OCI-M2 (cell line): ENCODE data around the gene TMEM238L.

ENCODE experiments used
- DNase-seq: peaks from one replicate; lab custom pipeline; 2025; ENCODE audit not compliant: unreplicated experiment; lab: John Stamatoyannopoulos, UW

TMEM238L gene

DNA sequence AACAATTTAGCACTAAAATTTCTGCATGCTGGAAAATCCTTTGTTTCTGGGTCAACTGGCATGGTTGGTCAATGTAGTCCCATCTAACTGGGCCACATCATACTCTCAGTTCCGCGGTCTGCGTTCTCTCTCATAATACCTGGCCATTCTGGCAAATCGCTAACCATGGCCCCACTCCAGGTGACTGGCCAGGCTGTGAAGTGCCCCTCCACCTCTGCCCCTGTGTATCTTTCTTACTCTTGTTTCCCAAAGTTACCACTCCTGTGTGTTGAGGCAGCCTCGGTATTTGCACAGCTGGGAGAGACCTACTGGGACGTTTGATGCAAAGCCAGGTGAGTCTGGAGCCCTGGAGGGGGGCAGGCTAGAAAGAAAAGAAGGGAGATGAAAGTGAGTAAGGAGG lies 2.0 kb upstream of the TMEM238L start:
- no peak for DNase-seq

DNA sequence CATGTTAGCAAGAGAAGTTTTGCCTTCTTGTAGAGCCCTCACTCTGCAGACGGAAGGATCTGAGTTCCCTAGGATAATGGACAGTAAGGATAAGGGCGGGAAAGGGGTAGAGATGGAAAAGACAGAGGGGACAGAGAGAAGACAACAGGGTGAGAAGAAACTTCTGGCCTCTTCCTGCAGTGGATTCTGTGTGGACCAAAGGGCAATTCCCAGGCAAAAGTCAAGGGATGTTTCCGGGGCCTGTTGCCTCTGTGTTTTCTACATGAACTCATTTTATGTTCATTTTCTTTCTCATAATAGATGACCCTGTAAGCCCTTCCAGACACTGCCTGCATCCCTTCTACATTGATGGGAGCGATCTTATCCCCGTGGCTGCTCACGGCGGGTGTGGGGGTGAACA lies 647 bp upstream of the TMEM238L start:
- DNase-seq, result no peak

DNA sequence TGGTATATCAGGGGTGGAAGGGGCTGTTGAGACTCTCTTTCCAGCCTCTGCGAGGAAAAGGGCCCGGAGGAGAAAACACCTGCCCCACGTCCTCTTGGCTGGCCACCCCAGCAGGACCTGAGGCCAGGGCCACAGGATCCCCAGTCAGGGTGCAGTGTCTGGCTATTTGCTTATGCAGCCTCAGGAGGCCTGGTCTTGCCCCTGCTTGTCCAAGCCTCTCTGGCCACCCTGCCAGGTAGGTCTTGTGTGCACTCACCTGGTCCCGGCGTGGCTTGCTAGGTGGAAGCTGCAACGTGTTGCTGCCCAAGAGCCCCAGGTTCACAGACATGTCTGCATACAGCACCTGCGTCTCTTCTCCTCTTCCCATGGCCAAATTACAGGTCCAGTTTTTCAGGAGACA lies 549 bp downstream of the TMEM238L start:
- DNase-seq, result no peak

DNA sequence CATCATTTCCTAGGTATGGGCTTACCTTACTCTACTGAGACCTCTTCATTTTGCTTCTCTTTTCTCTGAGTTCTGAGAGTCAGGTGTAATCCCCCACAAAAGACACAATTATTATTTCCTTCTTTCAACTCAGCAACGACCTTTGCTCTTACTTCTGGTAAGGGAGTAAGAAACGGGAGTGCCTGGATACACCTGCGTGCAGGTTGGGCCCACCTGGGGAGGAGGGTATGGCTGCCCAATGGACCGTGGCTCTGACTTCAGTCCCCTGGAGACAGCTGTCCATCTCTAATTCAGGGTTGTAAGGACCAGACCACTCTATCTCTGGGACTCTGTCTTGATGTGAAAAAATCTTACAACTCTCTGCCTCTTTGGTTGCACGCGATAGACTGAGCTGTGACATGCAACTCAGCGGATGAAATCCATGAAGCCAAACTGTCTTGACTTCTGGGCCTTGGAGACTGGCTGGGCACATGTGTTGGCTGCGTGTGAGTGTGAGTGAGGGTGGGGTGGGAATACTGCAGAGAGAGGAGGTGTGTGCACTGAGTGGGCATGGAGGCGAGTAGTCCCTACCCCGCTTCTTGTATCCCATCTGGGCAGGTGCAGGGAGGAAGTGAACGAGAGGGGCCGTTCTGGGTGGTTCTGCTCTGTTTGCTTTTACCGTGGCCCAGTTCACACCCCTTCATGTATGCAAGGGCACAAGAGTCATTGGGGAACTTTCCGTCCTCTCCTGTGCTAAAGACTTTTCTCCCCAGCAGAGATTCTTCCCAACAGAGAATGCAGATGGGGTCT lies 1.2 kb downstream of the TMEM238L start:
- DNase-seq, result no peak

DNA sequence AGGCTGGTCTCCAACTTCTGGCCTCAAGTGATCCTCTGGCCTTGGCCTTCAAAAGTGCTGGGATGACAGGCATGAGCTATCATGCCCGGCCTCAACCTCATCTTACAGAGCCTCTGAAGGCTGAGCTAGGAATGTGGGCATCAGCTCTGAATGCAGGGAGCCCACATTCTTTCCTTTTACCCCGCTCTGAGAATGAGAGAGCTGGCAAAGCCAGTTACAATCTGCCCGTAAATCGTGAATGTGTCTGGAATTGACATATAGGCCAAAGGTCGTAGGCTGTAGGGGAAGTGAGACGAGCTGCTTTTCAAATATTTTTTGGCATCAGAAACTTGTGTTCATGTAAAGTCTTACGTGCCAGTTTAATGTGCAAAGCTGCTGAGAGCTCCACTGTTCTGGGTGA lies 4.5 kb downstream of the TMEM238L start:
- no peak for DNase-seq

DNA sequence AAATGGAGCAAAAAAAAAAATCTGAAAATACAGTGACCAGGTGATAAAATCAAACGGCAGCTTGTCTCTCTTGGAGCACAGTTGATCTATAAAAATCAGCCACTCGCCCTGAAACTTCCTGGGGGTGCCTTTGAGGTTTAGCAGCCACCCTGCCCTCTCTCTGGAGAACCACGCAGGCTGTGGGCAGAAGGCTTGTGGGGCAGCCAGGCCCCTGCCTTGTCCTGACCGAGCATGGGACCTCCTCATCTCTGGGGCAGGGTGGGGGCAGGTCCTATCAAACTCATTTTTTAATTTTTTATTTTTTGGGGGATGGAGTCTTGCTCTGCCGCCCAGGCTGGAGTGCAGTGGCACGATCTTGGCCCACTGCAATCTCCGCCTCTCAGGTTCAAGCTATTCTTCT lies 5.0 kb downstream of the TMEM238L start:
- no peak for DNase-seq

DNA sequence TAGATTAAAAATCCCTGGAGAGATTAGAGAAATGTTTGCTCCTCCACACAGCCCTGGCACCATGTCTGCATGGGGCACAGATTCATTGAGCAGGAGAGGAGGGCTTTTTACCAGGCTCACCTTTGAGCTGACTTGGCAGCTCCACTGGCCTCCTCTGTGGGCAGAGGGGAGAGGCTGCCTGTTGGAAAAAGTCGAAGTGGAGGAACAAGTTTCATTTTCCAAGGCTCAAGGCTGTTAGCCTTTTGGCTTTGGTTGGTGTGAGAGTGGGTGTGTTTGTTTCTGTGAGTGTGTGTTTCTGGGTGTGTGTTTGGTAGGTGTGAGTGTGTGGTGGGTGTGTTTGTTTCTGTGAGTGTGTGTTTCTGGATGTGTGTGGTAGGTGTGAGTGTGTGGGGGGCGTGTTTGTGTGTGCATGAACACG lies 5.6 kb downstream of the TMEM238L start:
- no peak for DNase-seq

GRCh38 chr17:10797476-10798328 lies 6.2 kb downstream of the TMEM238L start:
- DNase-seq, result no peak

DNA sequence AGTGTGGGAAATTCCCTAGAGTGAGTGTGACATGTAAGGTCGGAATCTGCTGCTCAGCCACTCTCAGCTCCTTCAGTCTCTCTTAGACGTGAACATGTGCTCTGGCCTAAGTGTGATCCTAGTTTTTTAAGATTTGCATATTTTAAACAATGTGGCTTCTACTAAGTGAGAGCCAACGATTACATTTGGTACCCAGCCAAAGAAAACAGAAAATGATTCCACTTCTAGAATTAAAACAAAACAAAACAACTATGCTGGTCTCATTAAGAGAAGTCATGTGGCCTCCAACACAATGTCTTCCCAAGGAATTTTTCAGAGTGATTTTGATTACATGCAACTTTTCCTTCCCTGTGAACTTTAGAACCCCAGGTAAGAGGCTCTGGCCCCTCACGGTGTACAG lies 10.1 kb downstream of the TMEM238L start:
- DNase-seq, result no peak

- DNase-seq, result no peak
Measured at GRCh38 chr17:10793256-10793655, 10.6 kb downstream of the TMEM238L start.

DNA sequence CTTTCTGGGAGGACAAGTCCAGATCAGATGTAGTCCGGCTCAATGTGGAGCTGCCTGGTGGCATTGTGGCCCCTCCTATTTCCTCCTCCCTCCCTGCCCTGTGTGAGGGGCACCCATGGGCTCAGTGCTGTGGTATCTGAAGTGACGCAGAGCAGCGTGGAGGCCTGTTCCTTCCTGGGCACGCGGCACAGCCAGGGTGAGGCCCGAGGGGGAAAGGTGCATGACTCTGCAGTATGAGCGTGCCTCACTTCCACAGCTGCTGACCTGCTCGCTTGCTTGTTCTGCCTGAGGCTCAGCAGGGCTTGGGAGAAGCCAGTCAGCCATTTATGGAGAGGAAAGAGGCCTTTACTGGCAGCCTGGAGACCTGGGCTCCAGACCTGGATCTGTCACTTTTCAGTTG lies 11.7 kb downstream of the TMEM238L start:
- no peak for DNase-seq

- no peak for DNase-seq
Measured at GRCh38 chr17:10790491-10791401, 13.2 kb downstream of the TMEM238L start.

GRCh38 chr17:10789694-10790271 lies 14.1 kb downstream of the TMEM238L start:
- DNase-seq, result no peak

DNA sequence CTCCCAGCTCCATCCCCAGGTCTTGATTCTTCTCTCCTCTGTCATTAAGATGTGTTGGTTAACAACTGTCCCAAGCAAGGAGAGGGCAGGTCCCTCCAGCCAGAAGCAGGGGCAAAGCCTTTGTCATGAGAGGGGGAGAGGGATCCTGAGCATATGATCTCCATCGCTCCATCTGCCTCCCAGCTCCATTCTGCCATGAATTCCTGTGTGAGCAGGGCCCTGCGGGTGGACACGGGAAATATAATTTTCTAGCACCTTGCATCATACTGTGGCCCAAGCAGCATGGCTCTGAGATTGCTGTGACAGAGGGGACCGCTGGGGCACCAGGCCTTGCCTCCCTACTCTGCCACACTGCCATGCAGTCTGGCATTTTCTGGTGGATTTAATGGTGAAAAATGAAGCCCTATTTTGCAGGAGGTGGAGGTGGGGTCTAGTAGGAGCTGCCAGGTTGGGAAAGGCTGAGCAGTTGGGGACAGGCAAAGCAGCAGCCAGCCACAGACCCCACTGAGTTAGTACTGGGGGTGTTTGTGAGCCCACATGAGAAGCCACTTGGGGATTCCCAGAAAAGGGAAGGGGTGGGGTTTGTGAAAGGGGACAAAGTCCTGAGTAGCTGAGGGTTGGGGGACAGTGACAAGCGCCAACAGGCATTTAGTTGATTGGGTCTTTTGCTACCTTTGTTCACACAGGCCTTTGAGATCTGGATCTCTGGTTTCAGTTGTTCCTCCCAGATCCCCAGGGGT lies 16.4 kb downstream of the TMEM238L start:
- DNase-seq, result no peak

DNA sequence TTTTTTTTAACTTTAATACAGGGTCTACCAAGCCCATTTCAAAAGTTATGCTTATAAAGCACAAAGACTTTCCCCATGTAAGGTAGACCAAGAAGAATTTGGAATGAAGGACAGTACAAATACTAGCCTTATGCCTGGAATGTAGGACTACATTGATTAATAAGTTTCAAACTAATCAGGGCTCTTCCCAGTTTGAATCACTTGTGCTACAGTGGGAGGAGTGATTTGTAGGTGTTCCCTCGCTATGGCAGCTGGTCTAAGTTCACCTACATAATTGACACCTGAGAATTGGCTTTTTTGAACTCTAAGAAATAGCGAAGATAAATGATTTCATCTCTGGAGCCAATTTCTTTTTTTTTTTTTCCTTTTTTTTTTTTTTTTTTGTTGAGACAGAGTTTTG lies 18.6 kb downstream of the TMEM238L start:
- no peak for DNase-seq

- no peak for DNase-seq
Measured at GRCh38 chr17:10779609-10780008, 24.3 kb downstream of the TMEM238L start.

DNA sequence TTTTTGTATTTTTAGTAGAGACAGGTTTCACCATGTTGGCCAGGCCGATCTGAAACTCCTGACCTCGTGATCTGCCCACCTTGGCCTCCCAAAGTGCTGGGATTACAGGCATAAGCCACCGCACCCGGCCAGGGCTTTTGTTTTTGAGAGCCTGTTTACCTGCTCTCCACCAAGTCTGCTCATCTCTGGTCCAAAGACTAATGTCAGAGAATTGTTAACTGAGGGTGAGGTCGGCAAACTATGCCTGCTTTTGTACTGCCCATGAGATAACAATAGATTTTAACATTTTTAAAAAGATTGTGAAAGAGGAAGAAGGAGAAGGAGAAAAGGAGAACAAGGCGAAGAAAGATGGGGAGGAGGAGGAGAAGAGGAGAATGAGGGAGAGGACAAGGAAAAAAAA lies 26.0 kb downstream of the TMEM238L start:
- DNase-seq, result no peak

DNA sequence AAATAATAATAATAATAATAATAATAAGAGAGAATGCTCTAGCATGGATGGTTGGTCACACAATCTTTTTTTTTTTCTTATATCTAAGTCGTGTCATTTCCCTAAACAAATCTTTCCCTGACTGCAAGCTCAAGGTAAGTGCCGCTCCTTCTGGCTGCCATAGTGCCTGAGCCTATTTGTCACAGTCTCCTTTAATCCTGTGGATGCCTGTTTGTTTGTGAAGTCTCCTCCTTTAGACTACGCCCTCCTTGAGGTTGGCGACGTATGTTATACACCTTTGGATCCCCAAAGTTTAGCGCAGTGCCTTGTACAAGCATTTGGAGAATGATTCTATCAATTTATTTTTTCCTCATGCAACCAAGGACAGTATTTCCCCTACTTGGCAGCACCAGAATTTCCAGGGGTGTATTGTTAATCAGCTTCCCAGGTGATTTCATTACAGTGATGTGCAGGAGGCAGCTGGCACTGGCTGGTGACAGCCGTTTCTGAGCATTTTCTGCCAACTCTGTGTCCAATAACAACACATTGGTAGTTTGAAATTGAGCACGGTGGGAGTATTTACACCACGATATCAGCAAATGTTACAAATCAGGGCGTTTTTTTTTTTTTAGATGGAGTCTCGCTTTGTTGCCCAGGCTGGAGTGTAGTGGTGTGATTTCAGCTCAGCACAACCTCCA lies 26.6 kb downstream of the TMEM238L start:
- no peak for DNase-seq

DNA sequence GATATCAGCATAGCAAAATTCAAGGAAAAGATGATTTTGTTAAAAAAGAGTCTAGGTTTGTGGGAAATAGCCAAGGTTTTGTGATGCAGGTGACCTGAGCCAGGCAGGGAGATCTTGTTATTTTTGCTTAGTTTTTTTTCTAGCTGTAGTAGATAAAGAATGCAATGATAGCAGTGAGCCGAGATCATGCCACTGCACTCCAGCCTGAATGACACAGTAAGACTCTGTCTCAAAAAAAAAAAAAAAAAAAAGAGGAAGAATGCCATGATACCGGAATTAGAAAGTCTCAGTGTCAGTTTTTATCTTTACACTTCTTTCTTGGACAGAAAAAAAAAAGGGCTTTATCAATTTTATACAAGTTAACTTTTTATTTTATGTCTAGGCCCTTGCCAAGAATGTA lies 27.5 kb downstream of the TMEM238L start:
- no peak for DNase-seq
